Body of pancreas (tissue), 4 donors: ENCODE results near the gene CAAP1.
"Not testable (repeated sequence)": the region's sequence is repeated elsewhere in the genome, so short reads cannot be mapped to it uniquely, and the experiment has no call there.

Experiments
- POLR2A ChIP-seq, 3 donors: fragments of 450-650 bp; IDR thresholded peaks; one replicate each; pipeline ENCODE4 v1.6.1; 2016; ENCODE audit warnings: antibody characterized with exemption in 3 of 3, mild to moderate bottlenecking in 2 of 3
- TF ChIP-seq, protein P1 (sequence below), 7 experiments: fragments of 450-650 bp in 4 of 7; fragments of 200-600 bp in 3 of 7; sonication (generic) in 3 of 7; IDR thresholded peaks; one replicate each; pipeline ENCODE4 v1.5.1; 2016 to 2019; ENCODE audit warnings: antibody characterized with exemption in 7 of 7

DNA sequence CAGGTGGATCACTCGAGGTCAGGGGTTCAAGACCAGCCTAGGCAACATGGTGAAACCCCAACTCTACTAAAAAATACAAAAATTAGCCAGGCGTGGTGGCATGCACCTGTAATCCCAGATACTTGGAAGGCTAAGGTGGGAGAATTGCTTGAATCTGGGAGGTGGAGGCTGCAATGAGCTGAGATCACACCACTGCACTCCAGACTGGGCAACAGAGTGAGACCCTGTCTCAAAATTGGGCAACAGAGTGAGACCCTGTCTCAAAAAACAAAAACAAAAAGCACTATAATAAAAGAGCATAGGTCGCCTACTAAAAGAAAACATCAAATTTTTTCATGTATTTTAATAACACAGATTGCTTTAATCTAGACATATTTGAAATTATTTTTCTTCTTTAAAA is 17.4 kb downstream of the CAAP1 start:
- TF ChIP-seq, protein P1, sequence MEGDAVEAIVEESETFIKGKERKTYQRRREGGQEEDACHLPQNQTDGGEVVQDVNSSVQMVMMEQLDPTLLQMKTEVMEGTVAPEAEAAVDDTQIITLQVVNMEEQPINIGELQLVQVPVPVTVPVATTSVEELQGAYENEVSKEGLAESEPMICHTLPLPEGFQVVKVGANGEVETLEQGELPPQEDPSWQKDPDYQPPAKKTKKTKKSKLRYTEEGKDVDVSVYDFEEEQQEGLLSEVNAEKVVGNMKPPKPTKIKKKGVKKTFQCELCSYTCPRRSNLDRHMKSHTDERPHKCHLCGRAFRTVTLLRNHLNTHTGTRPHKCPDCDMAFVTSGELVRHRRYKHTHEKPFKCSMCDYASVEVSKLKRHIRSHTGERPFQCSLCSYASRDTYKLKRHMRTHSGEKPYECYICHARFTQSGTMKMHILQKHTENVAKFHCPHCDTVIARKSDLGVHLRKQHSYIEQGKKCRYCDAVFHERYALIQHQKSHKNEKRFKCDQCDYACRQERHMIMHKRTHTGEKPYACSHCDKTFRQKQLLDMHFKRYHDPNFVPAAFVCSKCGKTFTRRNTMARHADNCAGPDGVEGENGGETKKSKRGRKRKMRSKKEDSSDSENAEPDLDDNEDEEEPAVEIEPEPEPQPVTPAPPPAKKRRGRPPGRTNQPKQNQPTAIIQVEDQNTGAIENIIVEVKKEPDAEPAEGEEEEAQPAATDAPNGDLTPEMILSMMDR (IDR thresholded peaks at IDR 0.05): not testable (repeated sequence)
- TF ChIP-seq POLR2A (IDR thresholded peaks at IDR 0.05): not testable (repeated sequence)
